Neuronal stem cell (in vitro differentiated cells): Measurements from ENCODE around the gene DENND2C.

Experiments
- DNase-seq: peaks from one replicate; pipeline ENCODE4 v3.0.0-alpha.2; 2013; ENCODE audit warnings: low spot score
- H2AFZ ChIP-seq: one replicate; pipeline ENCODE4 v1.6.1; 2013; ENCODE audit warnings: mild to moderate bottlenecking, low read length, inconsistent platforms
- H2AK5ac ChIP-seq: 2 replicates; pipeline ENCODE4 v1.6.1; 2013; ENCODE audit warnings: low read depth, mild to moderate bottlenecking, inconsistent platforms, low read length, moderate library complexity, mixed read lengths
- H2BK120ac ChIP-seq: 2 replicates; pipeline ENCODE4 v1.6.1; 2013; ENCODE audit warnings: low read depth, mild to moderate bottlenecking, inconsistent platforms, low read length, moderate library complexity, mixed read lengths
- H2BK12ac ChIP-seq: one replicate; pipeline ENCODE4 v1.6.1; 2013; ENCODE audit warnings: low read length, inconsistent platforms
- H2BK15ac ChIP-seq: 2 replicates; pipeline ENCODE4 v1.6.1; 2013; ENCODE audit warnings: mild to moderate bottlenecking, low read length, inconsistent platforms, mixed read lengths
- H2BK5ac ChIP-seq: one replicate; pipeline ENCODE4 v1.6.1; 2013; ENCODE audit warnings: inconsistent platforms, mild to moderate bottlenecking, low read length, moderate library complexity
- H3K14ac ChIP-seq: one replicate; pipeline ENCODE4 v1.6.1; 2013; ENCODE audit warnings: low read length, inconsistent platforms
- H3K18ac ChIP-seq: 2 replicates; pipeline ENCODE4 v1.6.1; 2013; ENCODE audit warnings: low read length, inconsistent platforms
- H3K23ac ChIP-seq: 2 replicates; pipeline ENCODE4 v1.6.1; 2013; ENCODE audit warnings: low read depth, mild to moderate bottlenecking, mixed read lengths, low read length, inconsistent platforms; ENCODE audit not compliant: poor library complexity
- H3K27ac ChIP-seq: replicated peaks from 3 replicates; pipeline ENCODE4 v1.5.1; 2013; ENCODE audit warnings: low read length, inconsistent platforms
- H3K27me3 ChIP-seq, 3 experiments: 2 replicates each; pipeline ENCODE4 v1.6.1; 2013; ENCODE audit warnings: low read length in 3 of 3, mild to moderate bottlenecking in 2 of 3, inconsistent platforms in 1 of 3, low read depth in 1 of 3, mixed read lengths in 1 of 3, moderate library complexity in 1 of 3; ENCODE audit not compliant: control insufficient read depth in 3 of 3, insufficient read depth in 3 of 3
- H3K36me3 ChIP-seq, 2 donors: replicated peaks in 1 of 2; 2 replicates each; pipeline ENCODE4 v1.6.1; 2013; ENCODE audit warnings: low read length in 2 of 2; ENCODE audit not compliant: control insufficient read depth in 2 of 2, insufficient read depth in 2 of 2
- H3K4ac ChIP-seq: 2 replicates; pipeline ENCODE4 v1.6.1; 2013; ENCODE audit warnings: inconsistent platforms, mild to moderate bottlenecking, low read length, moderate library complexity
- H3K4me1 ChIP-seq, 2 donors: 1 replicate in 1 of 2; 2 replicates in 1 of 2; pipeline ENCODE4 v1.6.1; 2013; ENCODE audit warnings: low read length in 2 of 2, low read depth in 1 of 2; ENCODE audit not compliant: control insufficient read depth in 2 of 2, insufficient read depth in 1 of 2
- H3K4me2 ChIP-seq: one replicate; pipeline ENCODE4 v1.6.1; 2013; ENCODE audit warnings: mild to moderate bottlenecking, low read length, inconsistent platforms; ENCODE audit not compliant: insufficient read depth, poor library complexity, severe bottlenecking
- H3K4me3 ChIP-seq, 2 donors: 2 replicates each; pipeline ENCODE4 v1.5.1; 2013; ENCODE audit warnings: low read length in 2 of 2, mild to moderate bottlenecking in 2 of 2, inconsistent platforms in 1 of 2, moderate library complexity in 1 of 2
- H3K79me1 ChIP-seq: one replicate; pipeline ENCODE4 v1.6.1; 2013; ENCODE audit warnings: low read depth, mild to moderate bottlenecking, inconsistent platforms, low read length, moderate library complexity
- H3K9ac ChIP-seq: one replicate; pipeline ENCODE4 v1.6.1; 2013; ENCODE audit warnings: mild to moderate bottlenecking, low read depth, low read length, inconsistent platforms; ENCODE audit not compliant: poor library complexity
- H3K9me3 ChIP-seq, 2 donors: replicated peaks in 1 of 2; 2 replicates each; pipeline versions ENCODE3 to v1.6.1; 2013; ENCODE audit warnings: low read length in 2 of 2, mild to moderate bottlenecking in 2 of 2, inconsistent platforms in 1 of 2, low read depth in 1 of 2, mixed read lengths in 1 of 2, moderate library complexity in 1 of 2; ENCODE audit not compliant: control insufficient read depth in 2 of 2, insufficient read depth in 1 of 2
- H4K8ac ChIP-seq: one replicate; pipeline ENCODE4 v1.6.1; 2013; ENCODE audit warnings: low read depth, mild to moderate bottlenecking, inconsistent platforms, low read length, moderate library complexity
- H4K91ac ChIP-seq: one replicate; pipeline ENCODE4 v1.6.1; 2013; ENCODE audit warnings: low read length, low read depth, mild to moderate bottlenecking, inconsistent platforms; ENCODE audit not compliant: poor library complexity
- WGBS, 2 donors: extraction: QIAGEN DNeasy Blood & Tissue Kit; methylation state at CpG; one replicate each; pipeline ENCODE4 v1.1.7; 2013; ENCODE audit warnings: missing lambda C conversion rate in 2 of 2, mixed read lengths in 1 of 2; ENCODE audit not compliant: insufficient read length in 2 of 2, insufficient replicate concordance in 1 of 2; ENCODE audit errors: extremely low coverage in 2 of 2; 5-methylcytosine and 5-hydroxymethylcytosine counted together

Gene DENND2C

DNA sequence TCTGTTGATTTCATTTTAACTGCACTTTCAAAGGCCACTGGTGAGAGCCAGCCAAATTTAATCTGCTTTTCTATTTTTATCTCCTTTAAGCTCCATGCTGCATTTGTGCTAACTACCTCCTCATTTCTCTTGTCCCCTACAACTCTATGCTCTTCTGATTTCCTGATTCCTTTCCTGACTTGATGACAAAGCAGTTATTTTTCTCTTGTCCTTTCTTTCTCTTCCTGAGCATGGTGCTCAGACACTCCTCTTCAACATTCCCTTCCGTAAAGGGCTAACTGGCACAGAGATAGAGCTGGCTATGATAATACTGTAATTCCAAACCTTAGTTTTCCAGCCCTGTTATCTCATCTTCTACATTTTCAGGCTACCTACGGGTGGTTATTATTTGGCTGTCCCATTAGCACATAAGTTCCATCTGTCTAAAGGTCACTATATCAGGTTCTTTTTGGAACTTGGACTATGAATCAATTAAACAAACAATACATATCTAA lies 81.6 kb downstream of the DENND2C start:
- Histone ChIP-seq H3K4me3 (no peak overlapping the region), H4K8ac (no peak overlapping the region), H3K9me3 (no peaks in the 10 kb centered on the region), H2BK120ac (no peak overlapping the region), H4K91ac (no peak overlapping the region), H2BK15ac (no peak overlapping the region), H3K18ac (no peak overlapping the region), H3K27ac (no peak overlapping the region), H3K36me3 (no peaks in the 10 kb centered on the region), H3K23ac (no peak overlapping the region), H3K79me1 (no peaks in the 10 kb centered on the region), H2AK5ac (no peak overlapping the region), H2BK5ac (no peak overlapping the region), H3K14ac (no peak overlapping the region), H2AFZ (peak overlapping the region; percentile 16), H3K9ac (no peak overlapping the region), H3K4me2 (no peak overlapping the region), H3K4ac (no peak overlapping the region), H2BK12ac (no peak overlapping the region), H3K27me3 (no peaks in the 10 kb centered on the region), H3K4me1 (no peaks in the 10 kb centered on the region)
- DNase-seq: no peak
- WGBS, 2 donors: no CpG with 5 or more reads among the region's 2 CpGs

DNA sequence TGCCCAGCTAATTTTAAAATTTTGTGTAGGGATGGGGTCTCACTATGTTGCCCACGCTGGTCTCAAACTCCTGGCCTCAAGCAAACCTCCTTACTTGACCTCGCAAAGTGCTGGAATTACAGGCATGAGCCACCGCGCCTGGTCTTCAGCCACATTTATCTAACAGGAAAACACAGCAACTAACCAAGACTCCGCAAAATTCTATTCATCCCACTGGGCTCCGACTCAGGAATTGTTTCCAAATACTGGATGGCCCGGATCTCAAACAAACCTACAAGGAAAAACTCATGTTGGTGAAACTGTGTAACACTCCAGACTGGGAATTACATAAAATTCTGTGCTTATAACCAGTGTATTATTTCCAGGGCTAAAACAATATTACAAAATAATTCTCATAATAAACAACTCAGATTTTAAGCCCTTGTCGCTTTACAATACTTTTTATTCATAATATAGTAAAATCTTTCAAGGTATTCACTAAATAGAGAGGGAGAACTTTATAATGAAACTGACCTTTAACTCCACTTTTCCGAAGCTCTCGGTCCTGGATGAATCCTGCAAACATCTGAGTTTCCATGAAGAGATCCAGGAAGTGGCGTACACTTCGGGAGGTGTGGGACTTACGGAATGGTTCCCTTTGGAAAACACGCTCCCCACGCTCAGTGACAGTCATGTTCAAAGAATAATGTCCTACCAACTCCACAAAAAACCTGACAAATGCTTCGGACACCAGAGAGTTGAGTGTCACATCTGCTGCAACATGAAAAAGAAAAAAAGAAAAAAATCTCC lies 82.5 kb downstream of the DENND2C start:
- Histone ChIP-seq H3K79me1 (no peaks in the 10 kb centered on the region), H2BK15ac (no peak overlapping the region), H3K4me1 (peaks cover 0 to under 1% of the 10 kb centered on the region in 2 donors), H3K9ac (no peak overlapping the region), H3K4me3 (no peak overlapping the region), H4K8ac (no peak overlapping the region), H3K4me2 (no peak overlapping the region), H3K27ac (no peak overlapping the region), H2AFZ (peak overlapping the region; percentile 16), H3K27me3 (no peaks in the 10 kb centered on the region), H3K18ac (no peak overlapping the region), H2BK5ac (no peak overlapping the region), H3K14ac (no peak overlapping the region), H4K91ac (no peak overlapping the region), H3K9me3 (no peaks in the 10 kb centered on the region), H3K4ac (no peak overlapping the region), H3K23ac (no peak overlapping the region), H2BK120ac (no peak overlapping the region), H2AK5ac (no peak overlapping the region), H3K36me3 (no peaks in the 10 kb centered on the region), H2BK12ac (no peak overlapping the region)
- WGBS, 2 donors: 86% methylated on average over 1 of the region's 16 CpGs; no CpG with 5 or more reads in 1 of the 2 donors
- DNase-seq: no peak

- Histone ChIP-seq H3K27me3 (no peaks in the 10 kb centered on the region), H2BK15ac (no peak overlapping the region), H3K4me2 (no peak overlapping the region), H3K4ac (no peak overlapping the region), H3K27ac (no peak overlapping the region), H2BK120ac (no peak overlapping the region), H3K4me3 (no peak overlapping the region), H4K91ac (no peak overlapping the region), H3K4me1 (peaks cover 4% of the 10 kb centered on the region in 2 donors), H4K8ac (no peak overlapping the region), H3K9ac (no peak overlapping the region), H2BK5ac (no peak overlapping the region), H3K79me1 (no peaks in the 10 kb centered on the region), H3K9me3 (no peaks in the 10 kb centered on the region), H3K14ac (no peak overlapping the region), H2AK5ac (no peak overlapping the region), H2AFZ (no peak overlapping the region), H3K18ac (no peak overlapping the region), H3K36me3 (no peaks in the 10 kb centered on the region), H2BK12ac (no peak overlapping the region), H3K23ac (no peak overlapping the region)
- DNase-seq: no peak
- no CpG with 5 or more reads among the region's 5 CpGs for WGBS, 2 donors
Measured at GRCh38 chr1:114586513-114587047, 83.3 kb downstream of the DENND2C start.

DNA sequence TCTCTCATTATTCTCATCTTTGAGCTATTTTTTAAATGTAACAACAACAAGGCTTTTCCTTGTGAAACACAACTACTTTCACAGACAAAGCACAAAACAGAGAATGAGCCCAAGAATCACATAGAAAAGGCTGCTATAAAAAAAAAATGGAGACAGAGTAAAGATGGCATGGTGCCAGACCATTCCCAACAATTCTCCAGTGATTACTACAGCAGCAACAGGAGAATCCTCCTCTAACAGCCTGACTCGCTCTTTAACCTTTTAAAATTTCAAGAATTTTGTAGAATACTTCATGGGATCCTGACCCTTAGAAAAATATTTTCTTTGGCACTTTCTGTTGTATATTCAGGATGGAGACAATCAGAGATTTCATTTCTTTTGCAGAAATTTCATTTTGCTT lies 84.6 kb downstream of the DENND2C start:
- Histone ChIP-seq H2BK12ac (no peak overlapping the region), H3K9ac (no peak overlapping the region), H3K27me3 (no peaks in the 10 kb centered on the region), H3K79me1 (peaks cover 2% of the 10 kb centered on the region), H3K18ac (no peak overlapping the region), H3K4me3 (no peak overlapping the region), H3K4me2 (no peak overlapping the region), H2BK5ac (no peak overlapping the region), H3K36me3 (peaks cover 0 to 2% of the 10 kb centered on the region in 2 donors), H3K4me1 (peaks cover 4% of the 10 kb centered on the region in 2 donors), H2BK120ac (no peak overlapping the region), H3K4ac (no peak overlapping the region), H3K14ac (no peak overlapping the region), H3K23ac (no peak overlapping the region), H2AK5ac (no peak overlapping the region), H4K8ac (no peak overlapping the region), H2AFZ (no peak overlapping the region), H4K91ac (no peak overlapping the region), H3K27ac (no peak overlapping the region), H3K9me3 (no peaks in the 10 kb centered on the region), H2BK15ac (no peak overlapping the region)
- WGBS, 2 donors: no CpG with 5 or more reads among the region's 1 CpG
- no peak for DNase-seq
